ENCODE measurements around the gene GAS2.
"Not testable (repeated sequence)": the region's sequence is repeated elsewhere in the genome, so short reads cannot be mapped to it uniquely, and the experiment has no call there.

GAS2 gene

DNA sequence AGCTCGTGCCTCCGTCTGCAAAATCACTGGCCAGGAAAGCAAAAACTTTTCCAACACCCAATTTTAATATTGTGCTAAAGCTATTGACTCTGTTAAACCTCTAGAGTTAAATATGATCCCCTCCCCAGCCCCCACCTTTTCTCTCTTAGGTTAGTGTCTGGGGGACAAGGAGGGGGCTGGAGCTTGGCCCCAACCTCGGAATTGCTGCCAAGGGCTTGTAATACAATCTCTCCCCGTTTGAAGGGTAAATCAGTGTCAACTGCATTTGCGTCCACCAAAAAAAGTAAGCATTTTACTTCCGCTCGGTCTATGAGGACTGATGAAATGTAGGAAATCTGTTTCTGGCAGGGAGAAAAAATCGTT lies at the start of gene GAS2:
GAS2 (plus strand) TSS at position 287 of the 363 bp plus-strand sequence. CDS start 8,259 bp downstream, outside the sequence.
- no peak for DNase-seq (ENCODE audit: low spot score)

DNA sequence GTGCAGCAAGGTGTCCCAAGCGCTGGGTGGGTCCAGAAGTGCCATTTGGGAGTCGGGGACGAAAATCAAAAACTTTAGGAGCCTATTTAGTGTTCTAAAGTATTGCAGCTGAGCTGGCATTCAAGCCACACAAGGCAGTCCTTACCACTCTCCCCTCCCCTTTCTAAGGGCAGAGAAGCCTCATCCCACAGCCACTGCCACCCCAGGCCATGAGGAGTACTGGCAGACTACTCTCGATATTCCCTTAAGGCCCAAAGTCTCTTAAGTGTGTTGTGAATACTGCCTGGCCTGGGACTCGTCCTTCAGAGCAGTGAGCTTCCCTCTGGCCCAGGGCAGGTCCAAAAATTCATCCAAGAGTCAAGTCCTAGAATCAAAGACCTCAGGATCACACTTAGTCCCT lies 48.5 kb upstream of the GAS2 start:
- no peak for DNase-seq (ENCODE audit: low spot score)

GRCh38 chr11:22624742-22625447 lies 41.5 kb upstream of the GAS2 start:
- peak; percentile 71 for DNase-seq (ENCODE audit: low spot score)

DNA sequence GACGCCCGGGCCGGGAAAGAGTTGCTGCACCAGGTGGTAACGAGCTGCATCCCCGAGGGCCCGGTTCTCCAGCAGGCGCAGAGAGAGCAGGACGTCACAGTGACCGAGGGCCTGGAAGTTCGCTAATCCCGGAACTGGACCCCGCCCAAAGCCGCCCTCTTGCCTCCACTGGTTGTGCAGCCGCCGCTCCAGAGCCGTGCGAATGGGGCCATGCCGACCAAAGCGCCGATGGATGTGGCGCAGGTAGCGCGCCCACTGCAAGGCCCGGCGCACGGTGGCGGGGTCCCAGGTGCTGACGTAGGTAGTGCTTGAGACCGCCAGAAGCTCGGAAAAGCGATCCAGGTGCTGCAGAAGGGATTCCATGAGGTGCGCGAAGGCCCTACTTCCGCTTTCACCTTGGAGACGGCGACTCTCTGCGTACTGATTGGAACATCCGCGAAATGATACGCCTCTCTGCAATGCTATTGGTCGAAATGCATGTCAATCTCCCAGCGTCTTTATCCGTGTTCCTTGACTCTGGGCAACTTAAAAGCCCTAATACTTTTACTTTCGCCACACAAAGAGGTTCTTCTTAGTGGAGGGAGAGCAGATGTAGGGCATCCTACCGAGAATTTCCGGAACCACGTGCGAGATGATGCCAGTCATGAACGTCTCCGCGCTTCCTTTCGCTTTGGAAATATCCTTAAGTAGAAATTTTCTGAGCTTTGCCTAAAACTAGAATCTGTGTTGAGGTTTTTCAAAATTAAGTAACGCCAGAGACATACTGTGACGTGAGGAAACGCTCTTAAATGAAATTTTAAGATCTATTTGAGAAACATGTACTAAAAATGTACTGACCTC lies 40.7 kb upstream of the GAS2 start, which contains the start of gene FANCF:
FANCF (minus strand) TSS at position 376 of the 840 bp plus-strand sequence; CDS start at position 363, 13 bp downstream.
- DNase-seq (ENCODE audit: low spot score), result peak; percentile 87

- DNase-seq (ENCODE audit: low spot score), result no peak
Observed at GRCh38 chr11:22626573-22627239, 39.7 kb upstream of the GAS2 start.

DNA sequence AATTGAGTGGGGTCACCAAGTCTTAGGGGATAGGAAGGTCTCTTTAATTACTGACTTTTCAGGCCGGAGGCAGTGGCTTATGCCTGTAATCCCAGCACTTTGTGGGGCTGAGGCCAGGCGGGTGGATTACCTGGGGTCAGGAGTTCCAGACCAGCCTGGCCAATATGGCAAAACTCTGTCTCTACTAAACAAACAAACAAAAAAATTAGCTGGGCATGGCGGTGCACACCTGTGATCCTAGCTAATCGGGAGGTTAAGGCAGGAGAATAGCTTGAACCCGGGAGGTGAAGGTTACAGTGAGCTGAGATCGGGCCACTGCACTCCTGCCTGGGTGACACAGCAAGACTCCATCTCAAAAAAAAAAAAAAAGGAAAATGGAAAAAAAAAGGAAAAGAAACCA lies 39.0 kb upstream of the GAS2 start:
- no peak for DNase-seq (ENCODE audit: low spot score)

GRCh38 chr11:22633354-22633902 lies 33.0 kb upstream of the GAS2 start:
- DNase-seq (ENCODE audit: low spot score), result no peak

DNA sequence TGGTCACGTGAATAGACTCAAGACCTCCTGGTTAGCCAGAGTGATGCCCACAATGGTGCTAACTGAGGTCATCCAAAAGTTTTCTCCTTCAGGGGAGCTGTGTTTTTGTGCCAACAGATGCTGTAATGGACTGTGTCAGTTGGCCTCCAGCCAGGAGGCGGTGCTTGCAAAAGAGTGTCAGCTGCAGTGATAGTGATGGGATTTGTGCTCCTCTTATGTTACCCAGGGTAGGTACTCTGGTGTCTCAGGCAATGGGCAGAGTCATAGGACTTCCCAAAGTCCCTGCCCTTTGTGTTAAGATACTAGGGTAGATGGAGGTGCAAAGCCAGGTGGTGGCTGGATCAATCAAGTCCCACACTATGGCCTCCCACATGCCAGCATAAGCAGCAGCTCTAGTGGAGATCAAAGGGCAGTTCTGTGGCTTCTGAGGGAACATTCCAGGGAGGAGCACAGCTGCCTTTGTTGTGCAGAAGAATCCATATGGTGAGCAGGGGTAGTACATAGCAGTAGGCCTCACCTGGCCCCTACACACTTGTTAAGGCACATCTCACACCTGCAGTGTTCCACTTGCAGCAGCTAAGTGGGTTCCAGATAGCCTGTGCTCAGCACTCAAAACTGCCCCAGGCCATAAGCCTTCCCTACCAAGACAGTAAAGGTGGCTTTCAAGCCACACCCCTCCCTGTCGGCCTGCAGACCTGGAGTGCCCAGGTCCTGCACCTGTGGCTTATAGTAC lies 31.3 kb upstream of the GAS2 start:
- no peak for DNase-seq (ENCODE audit: low spot score)

- no peak for DNase-seq (ENCODE audit: low spot score)
Observed at GRCh38 chr11:22635689-22636088, 30.7 kb upstream of the GAS2 start.

DNA sequence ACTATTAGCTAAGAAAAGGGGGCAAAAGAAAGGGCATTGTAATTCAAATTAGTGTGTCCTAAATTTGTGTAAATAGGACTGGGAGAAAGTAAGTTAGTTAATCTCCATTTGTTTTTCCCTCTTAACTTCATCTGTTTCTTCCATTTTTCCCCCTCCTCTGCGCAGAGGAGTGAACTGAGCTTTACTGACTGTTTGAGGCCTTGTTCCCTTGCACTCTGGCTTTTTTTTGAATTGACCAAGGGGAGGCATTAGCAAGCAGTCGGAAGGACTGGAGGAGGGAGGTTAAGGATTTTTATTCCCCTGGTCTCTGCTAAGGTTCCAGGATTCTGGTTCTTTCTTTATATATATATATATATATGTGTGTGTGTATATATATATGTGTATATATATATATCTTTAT lies 25.5 kb upstream of the GAS2 start:
- no peak for DNase-seq (ENCODE audit: low spot score)

- DNase-seq (ENCODE audit: low spot score), result no peak
Observed at GRCh38 chr11:22641559-22641958, 24.9 kb upstream of the GAS2 start.

DNA sequence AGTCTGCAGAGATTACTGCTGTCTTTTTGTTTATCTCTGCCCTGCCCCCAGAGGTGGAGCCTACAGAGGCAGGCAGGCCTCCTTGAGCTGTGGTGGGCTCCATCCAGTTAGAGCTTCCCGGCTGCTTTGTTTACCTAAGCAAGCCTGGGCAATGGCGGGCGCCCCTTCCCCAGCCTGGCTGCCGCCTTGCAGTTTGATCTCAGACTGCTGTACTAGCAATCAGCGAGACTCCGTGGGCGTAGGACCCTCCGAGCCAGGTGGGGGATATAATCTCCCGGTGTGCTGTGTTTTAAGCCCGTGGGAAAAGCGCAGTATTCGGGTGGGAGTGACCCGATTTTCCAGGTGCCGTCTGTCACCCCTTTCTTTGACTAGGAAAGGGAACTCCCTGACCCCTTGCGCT lies 14.1 kb upstream of the GAS2 start:
- not testable (repeated sequence) for DNase-seq (ENCODE audit: low spot score)

GRCh38 chr11:22656130-22656529 lies 10.3 kb upstream of the GAS2 start:
- no peak for DNase-seq (ENCODE audit: low spot score)

- DNase-seq (ENCODE audit: low spot score), result no peak
Observed at GRCh38 chr11:22657101-22657694, 9.2 kb upstream of the GAS2 start.

GRCh38 chr11:22659783-22660182 lies 6.6 kb upstream of the GAS2 start:
- no peak for DNase-seq (ENCODE audit: low spot score)

GRCh38 chr11:22666688-22667439 lies 453 bp downstream of the GAS2 start:
- peak; percentile 35 for DNase-seq (ENCODE audit: low spot score)

DNA sequence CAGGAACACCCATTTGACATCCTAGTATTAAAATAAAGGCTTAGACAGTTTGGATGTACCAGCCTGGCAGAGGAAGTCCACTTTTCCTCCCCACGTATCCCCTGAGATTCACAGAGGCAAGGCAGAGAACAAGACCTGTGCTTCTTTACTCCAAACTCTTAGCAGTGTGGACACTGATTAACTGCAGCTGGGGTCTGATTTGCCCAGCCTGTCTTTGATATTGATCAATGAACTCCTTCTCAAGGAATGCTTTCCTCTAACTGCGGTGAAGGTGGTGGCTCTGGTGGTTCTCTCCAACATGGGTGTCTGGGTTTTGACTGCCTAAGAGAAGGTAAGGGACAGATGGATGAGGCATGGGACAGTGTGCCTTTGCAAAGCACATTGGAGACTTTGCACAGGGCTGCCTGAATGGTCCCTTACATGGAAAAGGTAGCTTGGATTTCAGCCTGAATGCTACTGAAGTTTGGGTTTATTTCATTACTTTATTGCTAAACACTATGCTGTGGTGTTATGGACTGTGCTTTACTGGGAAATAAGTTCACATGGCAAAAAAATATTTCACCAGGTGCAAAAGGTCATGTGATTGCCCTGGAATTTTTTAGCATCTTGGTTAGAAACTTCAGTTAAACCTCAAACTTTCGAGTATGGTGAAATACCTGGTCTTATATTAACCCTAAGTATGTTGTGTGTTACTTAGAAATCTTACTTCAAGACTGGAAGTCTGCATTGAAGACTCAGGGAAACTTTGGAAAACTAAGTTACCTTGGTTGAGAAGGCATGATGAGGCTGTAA lies 1.8 kb downstream of the GAS2 start:
- no peak for DNase-seq (ENCODE audit: low spot score)

DNA sequence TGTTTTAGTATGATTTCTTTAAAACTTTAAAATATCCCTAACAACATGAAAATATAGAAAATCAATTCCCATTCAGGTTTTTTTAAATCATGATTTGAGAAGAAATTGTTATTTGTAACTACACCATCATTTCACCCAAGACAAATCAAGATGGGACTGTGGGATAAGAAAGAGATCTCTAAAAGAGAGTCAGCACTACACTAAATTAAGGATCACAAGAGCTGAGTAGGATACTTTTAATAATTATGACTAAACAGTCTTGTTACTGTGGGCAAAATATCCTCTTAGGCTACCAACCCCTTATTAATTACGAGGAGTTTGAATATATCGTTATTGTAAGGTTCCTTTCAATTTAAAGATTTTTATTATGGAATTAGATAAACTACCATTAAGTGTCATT lies 3.0 kb downstream of the GAS2 start:
- no peak for DNase-seq (ENCODE audit: low spot score)

GRCh38 chr11:22670830-22671229 lies 4.4 kb downstream of the GAS2 start:
- peak; percentile 20 for DNase-seq (ENCODE audit: low spot score)

GRCh38 chr11:22671751-22672150 lies 5.3 kb downstream of the GAS2 start:
- no peak for DNase-seq (ENCODE audit: low spot score)
